H1 (cell line): Measurements from ENCODE around the gene NUP210L. TPM values are rescaled to one million over a fixed set of nuclear protein-coding genes. Genes with fewer than 3 reads are reported as not detected.
"Not testable (repeated sequence)": the region's sequence is repeated elsewhere in the genome, so short reads cannot be mapped to it uniquely, and the experiment has no call there.

Experiments used
- CTCF ChIA-PET: fragments of 300-600 bp; sonication (Branson Sonifier 250); formaldehyde crosslinking; loops from one replicate; lab custom pipeline; 2021; ENCODE audit not compliant: partially characterized antibody; lab: Charles Lee
- POLR2A ChIA-PET: fragments of 300-600 bp; sonication (Branson Sonifier 250); formaldehyde crosslinking; loops from one replicate; lab custom pipeline; 2021; ENCODE audit warnings: inconsistent platforms; ENCODE audit not compliant: partially characterized antibody; lab: Charles Lee
- DNase-seq, 2 experiments: peaks; one replicate each; pipeline versions ENCODE4 v3.0.0 to v3.0.0-alpha.2; 2010 to 2022; ENCODE audit warnings: low spot score in 2 of 2, low read depth in 1 of 2, mixed read lengths in 1 of 2
- FAIRE-seq: peaks from 2 replicates; lab custom pipeline; 2011; peaks lifted over from hg19 to GRCh38; lab: Jason Lieb, UNC
- H2AFZ ChIP-seq: 2 replicates; pipeline ENCODE4 v1.8.1; 2012; ENCODE audit warnings: low read length, inconsistent platforms
- H2AK5ac ChIP-seq: 2 replicates; pipeline ENCODE4 v1.6.1; 2013; ENCODE audit warnings: low read depth, low read length
- H2BK120ac ChIP-seq: replicated peaks from 2 replicates; pipeline ENCODE3; 2013; ENCODE audit warnings: low read depth, low read length, inconsistent platforms
- H2BK12ac ChIP-seq: 2 replicates; pipeline ENCODE4 v1.6.1; 2013; ENCODE audit warnings: low read depth, low read length
- H2BK15ac ChIP-seq: 2 replicates; pipeline ENCODE4 v1.6.1; 2013; ENCODE audit warnings: low read length
- H2BK20ac ChIP-seq: 2 replicates; pipeline ENCODE4 v1.6.1; 2013; ENCODE audit warnings: low read length
- H2BK5ac ChIP-seq: 2 replicates; pipeline ENCODE4 v1.6.1; 2013; ENCODE audit warnings: low read depth, low read length
- H3K14ac ChIP-seq: 2 replicates; pipeline ENCODE4 v1.6.1; 2013; ENCODE audit warnings: inconsistent platforms; ENCODE audit not compliant: insufficient read length
- H3K18ac ChIP-seq: 2 replicates; pipeline ENCODE4 v1.6.1; 2013; ENCODE audit warnings: low read length; ENCODE audit errors: extremely low read depth
- H3K23ac ChIP-seq: 2 replicates; pipeline ENCODE4 v1.6.1; 2013; ENCODE audit warnings: inconsistent platforms; ENCODE audit not compliant: insufficient read length
- H3K23me2 ChIP-seq: 2 replicates; pipeline ENCODE4 v1.6.1; 2013; ENCODE audit warnings: low read depth, low read length
- H3K27ac ChIP-seq: 2 replicates; pipeline ENCODE4 v1.6.1; 2011; ENCODE audit warnings: low read depth, low read length, inconsistent platforms
- H3K27me3 ChIP-seq, 4 experiments: replicated peaks in 1 of 4; 1 replicate in 1 of 4; 2 replicates in 3 of 4; pipeline versions ENCODE4 v1.6.1 to v1.8.1; 2011 to 2013; ENCODE audit warnings: low read length in 3 of 4, mild to moderate bottlenecking in 3 of 4, inconsistent platforms in 2 of 4, mixed read lengths in 2 of 4, moderate library complexity in 1 of 4; ENCODE audit not compliant: control insufficient read depth in 3 of 4, insufficient read depth in 3 of 4; ENCODE audit errors: extremely low read depth in 1 of 4
- H3K36me3 ChIP-seq, 4 experiments: 2 replicates each; pipeline versions ENCODE4 v1.6.1 to v1.8.1; 2011 to 2013; ENCODE audit warnings: mild to moderate bottlenecking in 4 of 4, low read length in 3 of 4, moderate library complexity in 2 of 4, control low read depth in 1 of 4, inconsistent platforms in 1 of 4; ENCODE audit not compliant: insufficient read depth in 4 of 4, control insufficient read depth in 2 of 4
- H3K4ac ChIP-seq: replicated peaks from 2 replicates; pipeline ENCODE3; 2013; ENCODE audit warnings: low read length, low read depth, mixed read lengths, inconsistent platforms; ENCODE audit not compliant: insufficient read length
- H3K4me1 ChIP-seq, 4 experiments: replicated peaks in 1 of 4; 1 replicate in 1 of 4; 2 replicates in 3 of 4; pipeline versions ENCODE4 v1.6.1 to v1.8.1; 2011 to 2013; ENCODE audit warnings: low read length in 3 of 4, inconsistent platforms in 2 of 4, mixed read lengths in 1 of 4; ENCODE audit not compliant: insufficient read depth in 4 of 4, control insufficient read depth in 3 of 4
- H3K4me2 ChIP-seq, 2 experiments: 2 replicates each; pipeline versions ENCODE4 v1.6.1 to v1.8.1; 2011 to 2013; ENCODE audit warnings: low read depth in 2 of 2, low read length in 2 of 2, control low read depth in 1 of 2, inconsistent platforms in 1 of 2, mild to moderate bottlenecking in 1 of 2; ENCODE audit not compliant: insufficient read depth in 1 of 2
- H3K4me3 ChIP-seq, 4 experiments: fragments of 200-600, 300-600 bp in 1 of 4; sonication (generic), shearing (Covaris generic), sonication (Bioruptor Twin) in 1 of 4; 2 replicates each; pipeline versions ENCODE4 v1.5.1 to v1.8.1; 2011 to 2016; ENCODE audit warnings: low read length in 4 of 4, low read depth in 3 of 4, control low read depth in 2 of 4, inconsistent platforms in 2 of 4, mild to moderate bottlenecking in 2 of 4, mixed read lengths in 1 of 4, moderate library complexity in 1 of 4; ENCODE audit not compliant: insufficient read depth in 2 of 4; ENCODE audit errors: extremely low read depth in 1 of 4
- H3K56ac ChIP-seq: replicated peaks from 2 replicates; pipeline ENCODE3; 2013; ENCODE audit warnings: low read depth, mild to moderate bottlenecking, mixed read lengths, low read length, inconsistent platforms; ENCODE audit not compliant: insufficient read length
- H3K79me1 ChIP-seq: 2 replicates; pipeline ENCODE4 v1.6.1; 2013; ENCODE audit warnings: low read depth, low read length, control low read depth
- H3K79me2 ChIP-seq, 2 experiments: 2 replicates each; pipeline versions ENCODE4 v1.6.1 to v1.8.1; 2012 to 2013; ENCODE audit warnings: low read length in 2 of 2, mild to moderate bottlenecking in 2 of 2, inconsistent platforms in 1 of 2; ENCODE audit not compliant: insufficient read depth in 2 of 2, control insufficient read depth in 1 of 2
- H3K9ac ChIP-seq, 4 experiments: replicated peaks in 1 of 4; 1 replicate in 1 of 4; 2 replicates in 3 of 4; pipeline versions ENCODE4 v1.6.1 to v1.8.1; 2011 to 2013; ENCODE audit warnings: low read depth in 3 of 4, low read length in 3 of 4, control low read depth in 2 of 4, mild to moderate bottlenecking in 2 of 4, moderate library complexity in 2 of 4, inconsistent platforms in 1 of 4; ENCODE audit errors: extremely low read depth in 1 of 4
- H3K9me3 ChIP-seq, 2 experiments: 2 replicates each; pipeline versions ENCODE4 v1.6.1 to v1.8.1; 2012 to 2013; ENCODE audit warnings: mild to moderate bottlenecking in 2 of 2, moderate library complexity in 2 of 2, control low read depth in 1 of 2, inconsistent platforms in 1 of 2, low read depth in 1 of 2, low read length in 1 of 2, mixed read lengths in 1 of 2; ENCODE audit not compliant: insufficient read depth in 2 of 2
- H4K20me1 ChIP-seq, 2 experiments: replicated peaks in 1 of 2; 2 replicates each; pipeline versions ENCODE3 to v1.8.1; 2011 to 2013; ENCODE audit warnings: inconsistent platforms in 2 of 2, low read length in 2 of 2, mild to moderate bottlenecking in 1 of 2; ENCODE audit not compliant: insufficient read depth in 2 of 2, control insufficient read depth in 1 of 2
- H4K5ac ChIP-seq: 2 replicates; pipeline ENCODE4 v1.6.1; 2013; ENCODE audit warnings: low read length, low read depth, mixed read lengths, inconsistent platforms; ENCODE audit not compliant: insufficient read length
- H4K8ac ChIP-seq: 2 replicates; pipeline ENCODE4 v1.8.0; 2013; ENCODE audit warnings: mild to moderate bottlenecking, moderate library complexity, low read length, inconsistent platforms; ENCODE audit not compliant: insufficient read depth; ENCODE audit errors: extremely low read depth
- H4K91ac ChIP-seq: replicated peaks from 2 replicates; pipeline ENCODE3; 2013; ENCODE audit warnings: low read length, mixed read lengths, inconsistent platforms; ENCODE audit not compliant: insufficient read length
- WGBS, 2 experiments: shearing (Covaris generic) in 1 of 2; methylation state at CpG; one replicate each; pipeline versions ENCODE4 v1.1.6 to v1.1.7; 2013 to 2015; ENCODE audit warnings: low lambda C conversion rate in 2 of 2, mixed read lengths in 2 of 2, inconsistent platforms in 1 of 2, low coverage in 1 of 2, missing lambda C conversion rate in 1 of 2; ENCODE audit not compliant: insufficient replicate concordance in 2 of 2, insufficient coverage in 1 of 2, insufficient read length in 1 of 2; ENCODE audit errors: extremely low coverage in 1 of 2, missing lambda C conversion rate in 1 of 2; 5-methylcytosine and 5-hydroxymethylcytosine counted together
- polyA plus RNA-seq, 7 experiments: library from polyadenylated mRNA; depleted of rRNA in 3 of 7; stranded (reverse) in 5 of 7; unstranded in 2 of 7; fragments of >200 nt in 5 of 7; fragments of 200-250 nt in 2 of 7; gene quantifications; 1 replicate in 5 of 7; 2 replicates in 1 of 7; 4 replicates in 1 of 7; pipeline versions ENCODE4 v1.2.1 to v1.2.3, GENCODE V29; 2011 to 2013; ENCODE audit warnings: missing spikeins in 2 of 7, mixed read lengths in 2 of 7
- total RNA-seq: library from RNA; stranded (reverse); fragmentation: NEBNext Ultra II Directional; extraction: Animal tissue kit (Norgen Biotek cat#: 25700); gene quantifications from 2 replicates; pipeline ENCODE4 v1.2.1, GENCODE V29; 2021

NUP210L gene
- total and polyA plus RNA-seq, 2 of the 8 experiments (the other 6 are each of a cell fraction or from before 2014, with no cell fraction given) = not detected

DNA sequence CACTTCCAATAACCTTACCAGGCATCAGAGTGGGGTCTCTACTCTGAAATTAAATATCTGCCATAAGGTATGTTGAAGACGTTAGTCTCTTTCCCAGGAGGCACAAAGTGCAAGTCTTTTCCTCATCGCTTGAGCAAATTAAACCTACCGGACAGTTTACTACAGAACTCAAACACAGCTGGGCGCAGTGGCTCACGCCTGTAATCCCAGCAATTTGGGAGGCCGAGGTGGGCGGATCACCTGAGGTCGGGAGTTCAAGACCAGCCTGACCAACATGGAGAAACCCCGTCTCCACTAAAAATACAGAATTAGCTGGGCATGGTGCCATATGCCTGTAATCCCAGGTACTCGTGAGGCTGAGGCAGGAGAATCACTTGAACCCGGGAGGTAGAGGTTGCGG, 175.8 kb downstream of the NUP210L start:
- not testable (repeated sequence) for FAIRE-seq
- POLR2A ChIA-PET = interaction anchor here (1.0 to 15.5 kb wide), 7 partner anchors 11 to 203 kb away, joined by 4 to 276 read pairs (median 10); partner anchors contain the start of genes CREB3L4, CRTC2, DENND4B and GATAD2B

More for the DNA sequence above, 175.8 kb downstream of the NUP210L start:
- H2BK15ac ChIP-seq, H3K18ac ChIP-seq, H4K20me1 ChIP-seq, H3K4ac ChIP-seq, H2AFZ ChIP-seq, H3K9me3 ChIP-seq, DNase-seq, H3K4me1 ChIP-seq, H3K56ac ChIP-seq, H2AK5ac ChIP-seq, H3K4me2 ChIP-seq, H2BK5ac ChIP-seq, H2BK20ac ChIP-seq, H2BK120ac ChIP-seq, H4K91ac ChIP-seq, H4K5ac ChIP-seq, H3K27ac ChIP-seq, H4K8ac ChIP-seq, H3K23ac ChIP-seq, H3K14ac ChIP-seq, H3K27me3 ChIP-seq, H2BK12ac ChIP-seq, H3K79me1 ChIP-seq, H3K9ac ChIP-seq: not testable (repeated sequence)
- Histone ChIP-seq H3K79me2 (peaks cover 0 to 17% of the 10 kb centered on the region in 2 experiments; a peak in 2 of 4 replicates), H3K4me3 (peak overlapping the region in 1 of 4 experiments; percentile 94; a peak in 1 of 8 replicates), H3K36me3 (peaks cover 13 to 51% (median 36%) of the 10 kb centered on the region in 4 experiments; a peak in 7 of 8 replicates), H3K23me2 (peaks cover 16% of the 10 kb centered on the region)
- 93% methylated on average over 12 of the region's 12 CpGs; no CpG with 5 or more reads in 1 of the 2 experiments for WGBS, 2 experiments
- CTCF ChIA-PET = interaction anchor here (0.6 to 2.7 kb wide), 7 partner anchors 8 to 207 kb away, joined by 3 to 29 read pairs (median 7); partner anchors contain the start of genes CREB3L4 and RAB13
